Activated CD8-positive, alpha-beta memory T cell treated with anti-CD3 and anti-CD28 coated beads for 4 hours (primary cell): ENCODE measurements around the gene ZBTB43.
"Not testable (repeated sequence)": the region's sequence is repeated elsewhere in the genome, so short reads cannot be mapped to it uniquely, and the experiment has no call there.

Experiments
- DNase-seq, 2 donors: peaks; one replicate each; pipeline ENCODE4 v3.0.0-alpha.2; 2020; ENCODE audit warnings: low read depth in 2 of 2

The ZBTB43 gene

DNA sequence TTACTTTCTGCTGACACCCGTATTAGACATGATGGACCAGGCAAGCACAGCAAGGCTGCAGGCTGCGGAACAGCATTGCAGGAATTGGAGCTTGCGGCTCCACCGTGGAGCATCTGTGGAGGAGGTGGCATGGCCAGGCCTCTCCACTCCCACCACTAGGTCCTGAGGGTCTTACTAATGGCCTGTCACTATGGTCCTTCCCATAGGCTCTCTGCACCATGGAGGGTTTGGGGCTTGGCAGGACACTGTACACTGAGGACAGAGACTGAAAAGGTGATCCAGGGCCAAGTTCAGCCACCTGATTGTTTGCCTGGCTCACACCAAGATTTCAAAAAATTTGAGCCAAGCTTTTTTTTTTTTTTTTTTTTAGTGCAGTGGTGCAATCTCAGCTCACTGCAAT is 14.3 kb upstream of the ZBTB43 start:
- no peak for DNase-seq

DNA sequence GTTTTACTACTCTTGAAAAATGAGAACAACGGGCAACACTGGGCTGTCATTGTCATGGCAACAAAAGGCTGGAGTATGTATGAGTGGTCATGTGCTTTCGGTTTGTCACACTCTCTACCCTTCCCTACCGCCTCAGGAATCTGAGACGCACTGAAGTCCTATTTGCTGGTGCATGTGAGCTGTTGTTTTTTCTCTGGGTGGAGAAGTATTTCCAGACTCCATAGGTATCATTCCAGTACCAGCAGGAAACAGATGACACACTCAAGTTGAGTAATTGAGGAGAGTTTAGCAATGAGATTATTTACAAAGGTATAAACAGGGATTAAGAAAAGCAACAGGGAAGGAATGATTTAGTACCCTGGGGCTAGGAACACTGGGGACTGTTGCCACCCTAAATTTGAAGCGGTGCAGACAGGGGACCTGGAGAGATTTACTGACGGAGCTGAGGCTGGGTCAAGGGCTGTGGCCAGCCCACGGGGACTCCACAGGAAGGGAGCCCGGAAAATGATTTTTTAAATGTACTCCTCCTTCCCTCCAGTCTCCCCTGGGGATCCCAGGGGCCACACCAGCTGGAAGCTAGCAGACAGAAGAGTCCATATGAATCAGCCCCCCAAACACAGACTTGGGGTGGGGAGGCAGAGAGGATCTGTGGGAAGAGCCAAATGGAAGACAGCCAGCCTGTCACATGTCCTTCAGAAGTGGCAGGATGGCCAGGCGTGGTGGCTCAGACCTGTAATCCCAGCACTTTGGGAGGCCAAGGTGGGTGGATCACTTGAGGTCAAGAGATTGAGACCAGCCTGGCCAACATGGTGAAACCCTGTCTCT is 13.2 kb upstream of the ZBTB43 start:
- no peak for DNase-seq

DNA sequence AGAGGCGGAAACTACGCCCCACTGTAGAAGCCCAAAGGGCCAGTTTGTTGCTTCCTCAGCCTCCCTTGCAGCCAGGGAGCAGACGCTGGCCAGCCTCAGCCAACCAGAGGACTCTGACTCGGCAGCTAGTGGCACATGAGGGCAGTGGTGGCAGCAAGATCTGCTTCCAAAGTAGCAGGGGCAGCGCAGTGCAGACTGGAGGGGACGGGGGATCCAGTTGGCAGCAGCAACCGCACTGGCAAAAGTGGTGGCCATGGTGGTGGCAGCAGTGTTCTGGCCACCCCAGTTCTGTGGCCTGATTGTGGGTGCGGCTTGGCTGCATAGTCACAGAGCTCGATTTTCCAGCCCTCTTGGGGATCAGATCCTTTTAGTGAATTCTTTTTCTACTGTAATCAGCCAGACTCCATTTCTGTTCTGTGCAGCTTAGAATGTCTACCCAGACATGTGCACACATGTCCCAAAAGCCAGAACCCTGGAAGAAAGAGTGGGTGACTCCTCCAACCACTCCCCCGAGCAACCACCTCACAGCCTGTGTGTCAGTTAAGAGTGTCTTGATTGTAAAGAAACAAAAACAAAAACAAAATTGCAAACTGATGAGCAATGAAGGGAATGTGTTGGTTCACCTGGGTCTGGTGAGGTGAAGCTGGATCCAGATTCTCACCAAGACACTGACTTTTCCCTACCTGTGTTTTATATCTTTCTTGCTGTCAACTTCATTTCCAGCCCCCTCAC is 11.0 kb upstream of the ZBTB43 start:
- no peak for DNase-seq

DNA sequence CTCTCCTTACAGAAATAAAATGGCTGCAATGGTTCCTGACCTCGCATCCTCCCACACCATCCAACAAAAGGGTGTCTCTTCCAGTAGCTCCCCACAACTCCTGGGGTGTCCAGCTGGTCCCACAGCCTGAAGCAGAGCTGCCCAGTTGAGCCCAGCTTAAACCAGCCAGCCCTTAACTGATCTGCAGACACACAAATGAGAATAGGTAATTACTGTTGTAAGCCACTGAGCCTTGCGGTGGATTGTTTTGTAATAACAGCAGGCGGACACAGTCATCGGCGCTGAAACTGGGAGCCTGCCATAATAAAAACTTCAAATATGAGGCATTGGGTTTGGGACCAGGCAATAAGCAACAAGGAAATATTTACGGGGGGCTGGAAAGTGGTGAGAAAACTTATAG is 10.4 kb upstream of the ZBTB43 start:
- DNase-seq: no peak

DNA sequence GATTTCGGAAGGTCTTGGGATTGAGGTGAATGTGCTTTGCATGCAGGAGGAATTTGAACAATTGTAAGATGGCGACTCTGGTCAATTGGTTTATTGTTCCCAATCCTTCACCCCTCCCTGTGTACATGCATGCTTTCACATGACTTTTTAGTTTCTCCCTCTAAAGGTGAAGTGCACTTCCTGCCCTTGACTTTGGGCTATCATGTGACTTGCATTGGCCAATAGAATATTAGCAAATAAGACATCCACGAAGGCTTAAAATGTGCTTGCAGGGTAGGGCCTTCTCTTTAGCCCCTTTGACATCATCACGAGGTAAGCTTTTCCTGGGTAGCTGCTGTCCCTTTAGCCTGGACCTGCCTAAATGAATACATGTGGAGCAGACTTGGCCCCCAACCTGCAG is 8.1 kb upstream of the ZBTB43 start:
- DNase-seq: no peak

DNA sequence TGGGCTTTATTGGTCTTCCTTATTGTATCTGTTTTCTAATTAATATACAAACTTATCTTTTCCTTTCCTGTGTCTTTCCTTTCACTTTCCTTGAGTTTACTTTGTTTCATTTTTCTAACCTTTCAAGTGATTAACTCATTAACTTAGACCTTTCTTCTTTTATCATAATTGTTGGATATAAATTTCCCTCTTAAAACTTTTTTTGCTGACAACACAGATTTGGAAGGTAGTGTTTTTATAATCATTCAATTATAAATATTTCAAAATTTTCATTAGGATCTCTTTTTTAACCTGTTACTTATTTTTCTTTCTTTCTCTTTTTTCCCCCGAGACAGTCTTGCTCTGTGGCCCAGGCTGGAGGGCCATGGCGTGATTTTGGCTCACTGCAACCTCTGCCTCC is 6.9 kb upstream of the ZBTB43 start:
- no peak for DNase-seq

DNA sequence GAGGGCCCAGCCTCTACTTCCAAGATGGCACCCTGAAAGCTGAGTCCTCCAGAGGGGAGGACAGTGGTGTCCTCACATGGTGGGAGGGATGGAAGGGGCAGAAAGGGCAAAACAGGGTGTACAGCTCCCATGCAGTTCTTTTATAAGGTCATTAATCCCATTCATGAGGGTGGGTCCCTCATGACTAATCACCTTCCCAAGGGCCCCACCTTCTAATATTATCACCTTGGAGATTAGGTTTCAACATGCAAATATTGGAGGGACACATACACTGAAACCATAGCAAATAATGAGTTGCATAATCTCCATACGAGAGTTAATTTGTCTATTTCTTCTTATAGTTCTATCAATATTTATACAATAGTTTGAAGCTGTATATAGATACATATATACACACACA is 5.8 kb upstream of the ZBTB43 start:
- no peak for DNase-seq

DNA sequence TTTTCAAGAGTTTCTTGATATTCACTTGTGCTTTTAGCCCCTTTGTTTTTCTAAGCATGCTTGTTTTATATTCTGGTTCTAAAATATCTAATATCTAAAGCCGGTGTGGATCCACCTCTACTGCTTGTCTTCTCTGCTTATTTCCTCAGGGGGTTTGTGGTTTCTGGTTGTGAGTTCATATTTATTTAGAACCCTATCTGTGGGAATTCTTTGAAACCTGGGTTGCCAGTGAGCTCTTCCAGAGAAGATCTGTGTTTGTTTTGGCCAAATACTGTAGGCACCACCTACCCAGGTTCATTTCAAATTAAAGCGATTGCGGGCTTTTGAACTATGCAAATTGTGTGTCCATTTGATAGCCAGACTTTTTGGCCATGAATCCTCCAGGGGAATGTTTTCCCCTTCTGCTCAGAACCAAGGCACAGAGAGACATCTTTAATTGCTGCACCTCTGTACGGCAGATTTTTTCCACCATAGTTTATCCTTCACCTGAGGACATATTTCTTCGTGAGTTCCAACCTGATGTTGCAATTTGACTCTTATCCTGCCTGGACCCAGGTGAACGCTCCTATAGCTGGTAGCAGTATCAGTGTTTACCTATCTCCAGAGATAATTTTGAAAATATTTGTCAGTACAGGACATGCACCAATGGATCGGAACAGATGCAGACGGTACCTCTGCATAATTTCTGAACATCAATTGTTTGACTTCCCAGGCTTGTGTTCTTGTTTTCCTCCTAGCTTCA is 2.4 kb upstream of the ZBTB43 start:
- DNase-seq: no peak

DNA sequence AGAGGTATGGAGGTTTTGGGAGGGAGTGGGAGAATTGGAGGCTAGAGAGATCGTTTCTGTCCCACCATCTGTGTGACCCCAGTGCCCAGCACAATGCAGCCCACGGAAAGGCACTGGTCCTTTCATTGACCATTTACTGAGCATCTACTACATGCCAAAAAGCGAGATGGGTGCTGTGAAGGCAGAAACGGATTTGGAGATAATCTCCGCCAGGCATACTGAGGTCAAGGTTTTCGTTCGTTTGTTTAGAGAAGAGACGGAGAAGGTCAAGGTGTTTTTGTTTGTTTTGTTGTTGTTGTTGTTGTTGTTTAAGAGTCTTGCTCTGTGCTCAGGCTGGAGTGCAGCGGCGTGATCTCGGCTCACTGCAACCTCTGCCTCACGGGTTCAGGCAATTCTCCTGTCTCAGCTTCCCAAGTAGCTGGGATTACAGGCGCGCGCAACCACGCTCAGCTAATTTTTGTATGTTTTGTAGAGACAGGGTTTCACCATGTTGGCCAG is 593 bp upstream of the ZBTB43 start:
- DNase-seq: no peak

DNA sequence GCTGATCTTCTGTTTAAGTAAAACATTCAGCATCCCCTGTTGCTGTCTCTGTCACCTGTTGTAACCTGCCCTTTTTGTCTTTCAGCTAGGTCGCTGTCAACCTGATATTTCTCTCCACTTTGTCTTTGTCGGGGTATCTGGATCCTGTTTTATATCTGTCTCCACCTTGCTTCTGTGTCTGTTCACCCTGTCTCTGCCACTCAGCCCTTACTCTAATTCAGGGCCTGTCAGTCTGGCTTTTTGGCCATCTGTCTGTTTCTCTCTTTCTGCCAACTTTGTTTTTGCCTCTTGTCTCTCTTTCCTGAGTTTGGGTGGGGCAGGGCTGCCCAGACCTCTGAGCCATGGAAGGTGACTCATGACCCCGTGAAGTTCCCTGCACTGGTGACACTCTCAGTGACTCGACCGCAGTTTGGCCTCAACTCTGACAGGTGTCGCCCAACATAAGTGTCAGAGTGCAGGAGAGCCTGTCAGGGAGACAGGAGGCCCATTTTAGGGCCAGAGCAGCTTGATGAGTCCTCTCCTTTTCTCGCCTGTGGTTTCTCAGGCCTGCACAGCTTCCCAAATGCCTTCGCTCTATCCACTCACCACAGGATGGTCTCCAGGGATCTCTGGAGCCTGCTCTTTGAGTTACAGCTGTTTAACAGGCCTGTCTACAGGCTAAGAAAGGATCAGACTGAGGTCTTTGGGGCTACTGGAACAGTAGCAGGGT is 868 bp downstream of the ZBTB43 start:
- peak; percentile 59 to 74 for DNase-seq

DNA sequence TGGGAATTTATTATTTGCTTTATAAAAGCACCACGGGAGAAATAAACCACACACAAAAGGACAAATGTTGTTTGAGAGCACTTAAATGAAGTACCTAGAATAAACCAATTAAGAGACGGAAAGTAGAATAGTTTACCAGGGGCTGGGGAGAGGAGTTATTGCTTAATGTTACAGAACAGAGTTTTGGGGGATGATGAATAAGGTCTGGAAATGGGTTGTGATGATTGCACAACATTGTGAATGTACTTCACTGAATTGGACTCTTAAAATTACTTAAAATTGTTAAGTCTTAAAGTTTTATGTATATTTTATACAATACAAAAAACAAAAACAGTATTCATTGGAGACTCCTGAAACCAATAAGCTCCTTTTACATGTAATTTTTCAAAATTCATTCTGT is 1.5 kb downstream of the ZBTB43 start:
- no peak for DNase-seq

DNA sequence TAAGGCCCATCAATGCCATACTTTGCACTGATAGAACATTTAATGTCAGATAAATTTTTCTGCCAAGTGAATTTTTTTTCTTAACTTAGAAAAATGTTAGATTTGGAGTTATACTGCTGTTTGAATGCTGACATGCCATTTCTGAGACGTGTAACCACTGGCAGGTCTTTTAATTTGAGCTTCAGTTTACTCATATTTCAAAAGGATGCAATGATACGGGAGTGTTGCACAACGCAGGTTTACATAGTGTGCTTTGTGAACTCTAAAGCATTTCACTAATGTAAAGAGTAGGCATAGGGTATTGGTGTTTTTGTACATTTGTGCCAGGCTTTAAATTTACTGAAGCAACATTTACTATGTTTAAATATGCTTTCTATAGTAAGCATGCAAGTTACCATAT is 4.2 kb downstream of the ZBTB43 start:
- DNase-seq: no peak

DNA sequence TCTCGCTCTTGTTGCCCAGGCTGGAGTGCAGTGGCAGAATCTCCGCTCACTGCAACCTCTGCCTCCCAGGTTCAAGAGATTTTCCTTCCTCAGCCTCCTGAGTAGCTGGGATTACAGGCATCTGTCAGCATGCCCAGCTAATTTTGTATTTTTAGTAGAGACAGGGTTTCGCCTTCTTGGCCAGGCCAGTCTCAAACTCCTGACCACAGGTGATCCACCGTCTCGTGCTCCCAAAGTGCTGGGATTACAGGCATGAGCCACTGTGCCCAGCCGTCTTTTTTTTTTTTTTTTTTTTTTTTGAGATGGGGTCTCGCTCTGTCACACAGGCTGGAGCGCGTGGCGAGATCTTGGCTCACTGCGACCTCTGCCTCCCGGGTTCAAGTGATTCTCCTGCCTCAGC is 5.4 kb downstream of the ZBTB43 start:
- not testable (repeated sequence) for DNase-seq

DNA sequence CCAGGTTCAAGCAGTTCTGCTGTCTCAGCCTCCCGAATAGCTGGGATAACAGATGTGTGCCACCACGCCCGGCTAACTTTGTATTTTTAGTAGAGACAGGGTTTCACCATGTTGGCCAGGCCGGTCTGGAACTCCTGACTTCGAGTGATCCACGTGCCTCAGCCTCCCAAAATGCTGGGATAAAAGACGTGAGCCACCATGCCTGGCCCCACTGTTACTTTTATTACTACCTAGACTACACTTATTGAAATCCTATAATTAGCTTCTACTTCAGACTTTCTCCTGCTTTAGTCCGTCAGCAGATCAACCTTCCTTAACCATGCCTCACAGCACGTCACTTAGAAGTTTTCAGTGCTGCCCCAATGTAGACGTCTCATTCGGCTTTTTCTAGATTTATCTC is 8.2 kb downstream of the ZBTB43 start:
- no peak for DNase-seq

DNA sequence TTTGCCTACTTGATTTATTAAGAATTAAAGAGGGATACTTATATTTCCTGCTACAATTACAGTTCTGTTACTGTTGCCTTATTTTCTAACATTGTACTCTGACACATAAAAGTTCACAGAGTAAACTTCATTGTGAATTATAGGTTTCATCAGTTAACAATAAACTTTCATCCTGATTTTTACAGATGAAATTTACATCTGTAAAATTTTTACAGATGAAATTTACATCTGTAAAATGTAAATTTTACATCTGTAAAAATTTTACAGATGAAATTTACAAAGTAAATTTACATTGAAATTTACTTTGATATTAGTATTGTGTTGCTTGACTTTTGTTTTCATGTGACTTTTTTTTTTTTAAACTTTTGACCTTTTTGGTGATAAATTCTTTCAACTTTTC is 9.3 kb downstream of the ZBTB43 start:
- no peak for DNase-seq

DNA sequence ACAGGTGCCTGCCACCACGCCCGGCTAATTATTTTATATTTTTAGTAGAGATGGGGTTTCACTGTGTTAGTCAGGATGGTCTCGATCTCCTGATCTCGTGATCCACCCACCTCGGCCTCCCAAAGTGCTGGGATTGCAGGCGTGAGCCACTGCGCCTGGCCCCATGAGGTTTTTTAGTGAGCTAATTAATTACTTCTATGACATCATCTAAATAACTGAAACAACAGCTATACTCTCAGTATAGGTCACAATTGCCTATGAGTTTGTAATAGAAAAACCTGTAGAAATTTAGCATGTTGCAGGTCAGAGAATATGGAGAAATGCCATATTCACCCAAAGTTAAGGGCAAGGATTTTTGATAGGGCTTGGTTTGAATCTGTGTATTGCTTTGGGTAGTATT is 12.8 kb downstream of the ZBTB43 start:
- not testable (repeated sequence) for DNase-seq

DNA sequence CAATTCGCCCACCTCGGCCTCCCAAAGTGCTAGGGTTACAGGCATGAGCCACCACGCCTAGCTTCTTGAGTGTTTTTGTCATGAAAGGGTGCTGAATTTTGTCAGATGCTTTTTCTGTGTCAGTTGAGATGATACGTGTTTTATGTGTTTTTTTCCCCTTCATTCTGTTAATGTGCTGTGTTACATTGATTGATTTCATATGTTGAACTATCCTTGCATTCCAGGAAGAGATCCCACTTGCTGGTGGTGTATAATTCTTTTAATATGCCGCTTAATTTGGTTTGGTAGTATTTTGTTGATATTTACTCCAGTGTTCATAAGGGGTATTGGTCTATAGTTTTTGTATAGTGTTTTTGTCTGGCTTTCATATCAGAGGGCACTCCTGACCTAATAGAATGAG is 13.6 kb downstream of the ZBTB43 start:
- no peak for DNase-seq

DNA sequence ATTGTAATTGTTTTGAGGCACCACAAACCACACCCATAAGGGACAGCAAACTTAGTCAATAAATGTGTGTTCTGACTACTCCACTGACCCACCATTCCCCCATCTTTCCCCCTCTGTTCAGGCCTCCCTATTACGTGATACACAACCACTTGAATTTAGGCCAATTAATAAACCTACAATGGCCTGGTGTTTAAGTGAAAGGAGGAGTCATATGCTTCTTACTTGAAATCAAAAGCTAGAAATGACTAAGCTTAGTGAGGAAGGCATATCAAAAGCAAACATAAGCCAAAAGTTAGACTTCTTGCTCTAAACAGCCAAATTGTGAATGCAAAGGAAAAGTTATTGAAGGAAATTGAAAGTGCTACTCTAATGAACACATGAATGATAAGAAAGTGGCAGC is 14.6 kb downstream of the ZBTB43 start:
- DNase-seq: no peak

DNA sequence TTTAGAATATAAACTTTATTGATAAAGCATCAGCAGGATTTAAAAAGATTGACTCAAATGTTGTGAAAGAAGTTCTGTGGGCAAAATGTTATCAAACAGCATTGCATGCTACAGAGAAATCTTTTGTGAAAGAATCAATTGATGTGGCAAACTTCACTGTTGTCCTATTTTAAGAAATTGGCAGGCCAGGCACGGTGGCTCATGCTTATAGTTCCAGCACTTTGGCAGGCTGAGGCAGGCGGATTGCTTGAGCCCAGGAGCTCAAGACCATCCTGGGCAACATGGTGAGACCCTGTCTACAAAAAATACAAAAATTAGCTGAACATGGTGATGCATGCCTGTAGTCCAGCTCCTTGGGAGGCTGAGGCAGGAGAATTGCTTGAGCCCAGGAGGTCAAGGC is 17.4 kb downstream of the ZBTB43 start:
- DNase-seq: no peak

DNA sequence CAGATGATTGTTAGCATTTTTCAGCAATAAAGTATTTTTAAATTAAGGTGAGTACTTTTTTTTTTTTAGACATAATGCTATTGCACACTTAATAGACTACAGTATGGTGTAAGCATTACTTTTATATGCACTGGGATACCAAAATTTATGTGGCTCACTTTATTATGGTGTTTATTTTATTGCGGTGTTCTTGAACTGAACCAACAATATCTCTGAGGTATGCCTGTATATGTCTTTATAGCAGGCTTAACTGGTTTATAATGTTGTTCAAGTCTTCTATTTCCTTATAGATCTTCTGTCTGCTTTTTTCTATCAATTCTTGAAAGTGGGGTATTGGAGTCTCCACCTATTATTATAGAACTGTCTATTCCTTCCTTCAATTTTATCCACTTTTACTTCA is 18.0 kb downstream of the ZBTB43 start:
- DNase-seq: no peak

DNA sequence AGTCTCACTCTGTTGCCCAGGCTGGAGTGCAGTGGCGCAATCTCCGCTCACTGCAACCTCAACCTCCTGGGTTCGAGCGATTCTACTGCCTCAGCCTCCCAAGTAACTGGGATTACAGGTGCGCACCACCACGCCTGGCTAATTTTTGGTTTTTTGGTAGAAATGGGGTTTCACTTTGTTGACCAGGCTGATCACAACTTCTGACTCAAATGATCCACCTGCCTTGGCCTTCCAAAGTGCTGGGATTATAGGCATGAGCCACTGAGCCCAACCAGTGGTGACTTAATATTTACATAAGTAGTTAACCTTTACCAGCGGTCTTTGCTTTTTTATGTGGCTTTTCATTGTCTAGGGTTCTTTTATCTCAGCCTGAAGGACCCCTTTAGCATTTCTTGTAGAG is 19.2 kb downstream of the ZBTB43 start:
- DNase-seq: not testable (repeated sequence)

DNA sequence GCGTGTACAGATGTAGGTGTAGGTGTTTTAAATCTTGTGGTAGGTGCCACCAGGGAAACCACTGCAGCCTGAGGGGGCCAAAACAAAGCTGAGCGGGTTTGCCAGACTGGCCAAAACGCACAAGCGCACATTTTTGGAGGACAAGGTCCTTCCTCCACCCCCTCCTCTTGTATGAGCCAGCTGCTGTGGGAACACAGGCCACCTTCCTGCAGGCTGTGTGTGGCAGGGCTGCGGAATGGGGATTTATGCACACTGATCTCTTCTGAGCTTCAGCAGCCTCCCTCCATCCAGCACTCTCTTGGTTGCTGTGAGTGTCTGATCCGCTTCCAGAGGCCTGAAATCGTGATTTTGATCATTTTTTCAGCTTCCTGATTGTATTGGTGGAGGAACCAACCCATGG is 22.4 kb downstream of the ZBTB43 start:
- DNase-seq: no peak
